ENCODE measurements around the gene CCSAP.

- TF ChIP-seq, protein P1, sequence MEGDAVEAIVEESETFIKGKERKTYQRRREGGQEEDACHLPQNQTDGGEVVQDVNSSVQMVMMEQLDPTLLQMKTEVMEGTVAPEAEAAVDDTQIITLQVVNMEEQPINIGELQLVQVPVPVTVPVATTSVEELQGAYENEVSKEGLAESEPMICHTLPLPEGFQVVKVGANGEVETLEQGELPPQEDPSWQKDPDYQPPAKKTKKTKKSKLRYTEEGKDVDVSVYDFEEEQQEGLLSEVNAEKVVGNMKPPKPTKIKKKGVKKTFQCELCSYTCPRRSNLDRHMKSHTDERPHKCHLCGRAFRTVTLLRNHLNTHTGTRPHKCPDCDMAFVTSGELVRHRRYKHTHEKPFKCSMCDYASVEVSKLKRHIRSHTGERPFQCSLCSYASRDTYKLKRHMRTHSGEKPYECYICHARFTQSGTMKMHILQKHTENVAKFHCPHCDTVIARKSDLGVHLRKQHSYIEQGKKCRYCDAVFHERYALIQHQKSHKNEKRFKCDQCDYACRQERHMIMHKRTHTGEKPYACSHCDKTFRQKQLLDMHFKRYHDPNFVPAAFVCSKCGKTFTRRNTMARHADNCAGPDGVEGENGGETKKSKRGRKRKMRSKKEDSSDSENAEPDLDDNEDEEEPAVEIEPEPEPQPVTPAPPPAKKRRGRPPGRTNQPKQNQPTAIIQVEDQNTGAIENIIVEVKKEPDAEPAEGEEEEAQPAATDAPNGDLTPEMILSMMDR (IDR thresholded peaks at IDR 0.05), result no peak
- TF ChIP-seq POLR2A (IDR thresholded peaks at IDR 0.05), result no peak
- no peak for TF ChIP-seq POLR2AphosphoS5 (IDR thresholded peaks at IDR 0.05; ENCODE audit: insufficient read depth in 1 of 2, low read depth in 1 of 2)
Observed at GRCh38 chr1:229272164-229273158, 70.4 kb downstream of the CCSAP start.
